ENCODE data around the gene SEL1L2.

Gene SEL1L2

DNA sequence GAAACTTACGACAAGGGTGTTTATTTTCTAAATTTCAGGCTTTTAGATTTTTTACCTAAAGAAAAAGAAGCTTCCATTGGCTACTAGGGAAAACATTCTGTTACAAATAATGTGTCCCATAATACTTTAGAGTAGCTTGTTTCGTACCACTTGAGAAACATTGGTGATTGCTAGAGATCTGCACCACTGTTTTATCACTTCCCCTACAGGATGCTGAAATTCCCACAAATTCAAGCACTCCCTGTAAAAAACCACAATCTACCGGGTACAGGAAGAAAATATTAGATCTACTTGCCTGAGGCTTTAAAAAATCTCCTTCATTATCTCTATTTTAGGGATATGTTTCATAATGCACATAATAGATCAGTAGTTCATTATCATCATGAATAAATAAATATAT is 29.9 kb downstream of the SEL1L2 start:
- no peak for DNase-seq (ENCODE audit: low read depth)
- H3K4me3 ChIP-seq (ENCODE audit: low read length), result no peak overlapping the region
- TF ChIP-seq CTCF (IDR thresholded peaks at IDR 0.05; ENCODE audit: insufficient read depth, low read depth, low read length, missing control alignments), result no peak

- H3K4me3 ChIP-seq (ENCODE audit: low read length), result no peak overlapping the region
- no peak for DNase-seq (ENCODE audit: low read depth)
- no peak for TF ChIP-seq CTCF (IDR thresholded peaks at IDR 0.05; ENCODE audit: insufficient read depth, low read depth, low read length, missing control alignments)
These were observed 30.3 kb downstream of the SEL1L2 start for GRCh38 chr20:13960119-13960518.

DNA sequence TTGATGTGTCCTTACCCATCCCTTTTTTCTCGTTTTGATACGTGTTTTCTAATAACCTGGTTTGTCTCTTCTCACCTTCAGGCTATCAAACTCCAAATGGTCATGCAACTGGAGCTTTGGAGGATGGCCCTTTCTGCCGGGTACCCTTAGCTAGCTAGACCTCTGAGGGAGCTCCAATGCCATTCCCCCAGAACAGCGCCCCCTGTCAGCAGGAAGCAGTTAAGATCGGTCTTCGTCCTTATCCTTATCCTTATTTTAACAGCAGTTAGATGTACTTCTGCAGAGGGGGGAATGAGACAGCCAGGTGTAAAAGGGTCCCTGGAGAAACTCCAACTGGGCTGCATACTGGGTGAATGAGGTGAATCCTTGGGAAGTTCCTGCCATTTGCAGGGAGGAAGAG is 37.2 kb downstream of the SEL1L2 start:
- no peak for TF ChIP-seq CTCF (IDR thresholded peaks at IDR 0.05; ENCODE audit: insufficient read depth, low read depth, low read length, missing control alignments)
- H3K4me3 ChIP-seq (ENCODE audit: low read length), result no peak overlapping the region
- DNase-seq (ENCODE audit: low read depth), result no peak

- no peak for DNase-seq (ENCODE audit: low read depth)
- no peak overlapping the region for H3K4me3 ChIP-seq (ENCODE audit: low read length)
- TF ChIP-seq CTCF (IDR thresholded peaks at IDR 0.05; ENCODE audit: insufficient read depth, low read depth, low read length, missing control alignments), result no peak
These were observed 42.7 kb downstream of the SEL1L2 start for GRCh38 chr20:13947719-13948118.

GRCh38 chr20:13941031-13941430 is 49.4 kb downstream of the SEL1L2 start:
- no peak overlapping the region for H3K4me3 ChIP-seq (ENCODE audit: low read length)
- no peak for DNase-seq (ENCODE audit: low read depth)
- no peak for TF ChIP-seq CTCF (IDR thresholded peaks at IDR 0.05; ENCODE audit: insufficient read depth, low read depth, low read length, missing control alignments)

- TF ChIP-seq CTCF (IDR thresholded peaks at IDR 0.05; ENCODE audit: insufficient read depth, low read depth, low read length, missing control alignments), result no peak
- no peak for DNase-seq (ENCODE audit: low read depth)
These were observed 53.4 kb downstream of the SEL1L2 start for GRCh38 chr20:13936781-13937576.

More at GRCh38 chr20:13936781-13937576, 53.4 kb downstream of the SEL1L2 start:
- no peak overlapping the region for H3K4me3 ChIP-seq (ENCODE audit: low read length)
